Endothelial cell of umbilical vein (primary cell): ENCODE results near the gene NR2C2.

Experiments
- EZH2 ChIP-seq: IDR thresholded peaks from 2 replicates; pipeline ENCODE4 v1.6.1; 2012; ENCODE audit warnings: borderline replicate concordance, low read depth, mild to moderate bottlenecking, moderate library complexity, low read length, inconsistent platforms; ENCODE audit not compliant: severe bottlenecking
- FOS ChIP-seq: IDR thresholded peaks from 2 replicates; pipeline ENCODE4 v1.6.1; 2011; ENCODE audit warnings: mild to moderate bottlenecking, low read length, moderate library complexity, borderline replicate concordance; ENCODE audit not compliant: insufficient read depth
- JUN ChIP-seq: IDR thresholded peaks from 2 replicates; pipeline ENCODE4 v1.6.1; 2011; ENCODE audit warnings: borderline replicate concordance, low read depth; ENCODE audit not compliant: insufficient read length, insufficient read depth
- MYC ChIP-seq: IDR thresholded peaks from one replicate; pipeline ENCODE4 v1.6.1; 2011; ENCODE audit warnings: mild to moderate bottlenecking, low read depth, low read length
- POLR2A ChIP-seq: IDR thresholded peaks from 2 replicates; pipeline ENCODE4 v1.6.1; 2012; ENCODE audit warnings: low read depth, mild to moderate bottlenecking, control low read depth, low read length
- TF ChIP-seq, protein P1 (sequence below), 2 donors: IDR thresholded peaks; 1 replicate in 1 of 2; 2 replicates in 1 of 2; pipeline ENCODE4 v1.5.1; 2011; ENCODE audit warnings: low read length in 2 of 2, mild to moderate bottlenecking in 2 of 2, moderate library complexity in 2 of 2, control low read depth in 1 of 2, inconsistent platforms in 1 of 2, low read depth in 1 of 2; ENCODE audit not compliant: insufficient read depth in 1 of 2; ENCODE audit errors: extremely low read depth in 1 of 2
- TF ChIP-seq, protein P2 (sequence below): IDR thresholded peaks from 2 replicates; pipeline ENCODE4 v1.6.1; 2011; ENCODE audit not compliant: insufficient read depth, insufficient read length

DNA sequence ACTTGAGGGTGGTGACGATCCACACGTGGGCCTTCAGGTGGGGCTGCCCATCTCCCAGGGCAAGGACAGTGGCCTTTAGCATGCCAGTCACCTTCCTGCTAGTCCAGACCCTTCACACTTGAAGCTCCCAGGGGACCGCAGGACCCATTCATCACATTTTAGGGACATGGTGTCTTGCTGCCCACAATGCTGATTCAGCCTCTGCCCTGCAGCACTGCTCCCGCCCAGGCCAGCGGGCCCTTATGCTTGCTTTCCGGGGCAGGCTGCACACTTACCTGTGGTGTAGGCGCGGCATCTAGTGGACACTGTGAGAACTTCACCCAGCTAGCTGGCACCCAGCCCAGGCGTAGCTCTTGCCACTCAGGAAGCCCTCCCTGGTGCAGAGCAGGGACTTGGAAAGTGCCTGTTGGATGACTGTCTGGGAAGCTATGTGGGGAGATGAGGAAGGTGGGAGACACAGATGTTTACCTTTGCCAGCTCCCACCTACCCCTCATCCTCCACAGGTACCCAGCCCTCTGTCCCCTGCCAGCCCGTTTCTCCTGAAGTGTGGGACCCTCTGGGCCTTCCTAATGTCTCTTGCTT, 26.3 kb upstream of the NR2C2 start:
- TF ChIP-seq, protein P1, sequence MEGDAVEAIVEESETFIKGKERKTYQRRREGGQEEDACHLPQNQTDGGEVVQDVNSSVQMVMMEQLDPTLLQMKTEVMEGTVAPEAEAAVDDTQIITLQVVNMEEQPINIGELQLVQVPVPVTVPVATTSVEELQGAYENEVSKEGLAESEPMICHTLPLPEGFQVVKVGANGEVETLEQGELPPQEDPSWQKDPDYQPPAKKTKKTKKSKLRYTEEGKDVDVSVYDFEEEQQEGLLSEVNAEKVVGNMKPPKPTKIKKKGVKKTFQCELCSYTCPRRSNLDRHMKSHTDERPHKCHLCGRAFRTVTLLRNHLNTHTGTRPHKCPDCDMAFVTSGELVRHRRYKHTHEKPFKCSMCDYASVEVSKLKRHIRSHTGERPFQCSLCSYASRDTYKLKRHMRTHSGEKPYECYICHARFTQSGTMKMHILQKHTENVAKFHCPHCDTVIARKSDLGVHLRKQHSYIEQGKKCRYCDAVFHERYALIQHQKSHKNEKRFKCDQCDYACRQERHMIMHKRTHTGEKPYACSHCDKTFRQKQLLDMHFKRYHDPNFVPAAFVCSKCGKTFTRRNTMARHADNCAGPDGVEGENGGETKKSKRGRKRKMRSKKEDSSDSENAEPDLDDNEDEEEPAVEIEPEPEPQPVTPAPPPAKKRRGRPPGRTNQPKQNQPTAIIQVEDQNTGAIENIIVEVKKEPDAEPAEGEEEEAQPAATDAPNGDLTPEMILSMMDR (IDR thresholded peaks at IDR 0.05; ENCODE audit: extremely low read depth in 1 of 2, insufficient read depth in 1 of 2, low read depth in 1 of 2, low read length in 2 of 2) = peak; percentile 93
- TF ChIP-seq JUN (no peak), EZH2 (no peak), FOS (no peak), POLR2A (no peak), MYC (no peak)
- TF ChIP-seq, protein P2, sequence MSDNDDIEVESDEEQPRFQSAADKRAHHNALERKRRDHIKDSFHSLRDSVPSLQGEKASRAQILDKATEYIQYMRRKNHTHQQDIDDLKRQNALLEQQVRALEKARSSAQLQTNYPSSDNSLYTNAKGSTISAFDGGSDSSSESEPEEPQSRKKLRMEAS = no peak
